Inflammatory macrophage treated with lipopolysaccharide for 4 hours (primary cell): ENCODE data around the gene C19orf12.

Experiments used
- DNase-seq: peaks from one replicate; pipeline ENCODE4 v3.0.0-alpha.2; 2020

The C19orf12 gene

DNA sequence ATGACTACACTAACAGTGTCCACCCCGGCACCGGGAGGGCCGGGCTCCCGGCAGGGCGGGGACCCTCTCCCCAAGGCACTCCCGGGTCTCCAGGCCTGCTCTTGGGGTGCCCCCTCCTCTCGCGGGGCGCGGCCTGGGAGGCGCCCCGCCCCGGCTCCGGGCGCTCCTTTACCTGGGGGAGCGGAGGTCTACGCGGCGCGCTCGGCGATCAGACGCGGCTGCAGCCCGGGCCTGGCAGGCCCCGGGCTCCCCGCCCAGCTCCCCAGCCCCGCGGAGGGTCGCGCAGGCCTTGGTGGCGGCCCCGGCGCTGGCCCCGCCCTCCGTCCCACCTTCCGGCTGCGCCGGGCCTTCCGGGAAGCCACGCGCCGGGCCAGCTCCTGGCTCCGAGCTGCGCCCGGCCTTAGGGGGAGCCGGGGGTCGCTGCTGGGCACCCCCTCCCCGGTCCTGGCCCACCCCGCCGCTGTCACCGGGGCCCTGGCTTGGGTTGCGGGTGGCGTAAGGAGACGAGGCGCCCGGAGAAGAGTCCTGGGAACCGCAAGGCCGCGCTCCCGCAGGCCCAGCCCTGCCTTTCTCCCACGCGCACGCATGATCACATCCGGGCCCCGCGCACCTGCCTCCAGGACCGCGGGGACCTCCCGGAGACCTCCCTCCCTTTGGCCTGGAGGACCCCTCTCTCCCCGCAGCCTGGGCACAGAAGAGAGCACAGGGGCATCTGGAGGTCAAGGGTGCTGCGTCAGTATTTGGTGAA lies at the start of gene C19orf12:
TSS of gene C19orf12 (minus strand) at position 309 of the 748 bp plus-strand sequence. CDS start 6,848 bp downstream, outside the sequence.
- peak; percentile 52 for DNase-seq

DNA sequence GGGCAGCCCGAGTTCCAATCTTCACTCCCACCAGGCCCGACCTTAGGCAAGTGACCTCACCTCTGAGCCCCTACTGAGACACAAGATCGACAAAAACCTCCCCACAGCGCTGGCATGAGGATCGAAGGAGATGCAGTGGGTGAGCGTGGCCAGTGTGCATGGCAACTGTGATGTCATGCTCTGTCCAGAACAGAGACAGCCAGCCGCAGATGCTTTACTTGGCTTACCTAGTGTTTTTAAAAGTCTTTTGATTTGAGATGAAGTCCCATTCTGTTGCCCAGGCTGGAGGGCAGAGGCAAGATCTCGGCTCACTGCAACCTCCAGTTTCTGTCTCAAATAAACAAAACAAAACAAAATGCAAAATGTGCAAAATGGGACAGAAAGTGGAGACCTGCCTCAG lies 49.3 kb upstream of the C19orf12 start:
- DNase-seq: no peak

GRCh38 chr19:29763196-29763595 lies 48.1 kb upstream of the C19orf12 start:
- no peak for DNase-seq

- no peak for DNase-seq
Observed at GRCh38 chr19:29761575-29762232, 46.6 kb upstream of the C19orf12 start.

- no peak for DNase-seq
Observed at GRCh38 chr19:29760752-29761502, 45.9 kb upstream of the C19orf12 start.

- DNase-seq: no peak
Observed at GRCh38 chr19:29759359-29759758, 44.3 kb upstream of the C19orf12 start.

- DNase-seq: no peak
Observed at GRCh38 chr19:29758863-29759262, 43.8 kb upstream of the C19orf12 start.

GRCh38 chr19:29757551-29757950 lies 42.5 kb upstream of the C19orf12 start:
- DNase-seq: no peak

GRCh38 chr19:29753934-29754305 lies 38.9 kb upstream of the C19orf12 start:
- DNase-seq: no peak

DNA sequence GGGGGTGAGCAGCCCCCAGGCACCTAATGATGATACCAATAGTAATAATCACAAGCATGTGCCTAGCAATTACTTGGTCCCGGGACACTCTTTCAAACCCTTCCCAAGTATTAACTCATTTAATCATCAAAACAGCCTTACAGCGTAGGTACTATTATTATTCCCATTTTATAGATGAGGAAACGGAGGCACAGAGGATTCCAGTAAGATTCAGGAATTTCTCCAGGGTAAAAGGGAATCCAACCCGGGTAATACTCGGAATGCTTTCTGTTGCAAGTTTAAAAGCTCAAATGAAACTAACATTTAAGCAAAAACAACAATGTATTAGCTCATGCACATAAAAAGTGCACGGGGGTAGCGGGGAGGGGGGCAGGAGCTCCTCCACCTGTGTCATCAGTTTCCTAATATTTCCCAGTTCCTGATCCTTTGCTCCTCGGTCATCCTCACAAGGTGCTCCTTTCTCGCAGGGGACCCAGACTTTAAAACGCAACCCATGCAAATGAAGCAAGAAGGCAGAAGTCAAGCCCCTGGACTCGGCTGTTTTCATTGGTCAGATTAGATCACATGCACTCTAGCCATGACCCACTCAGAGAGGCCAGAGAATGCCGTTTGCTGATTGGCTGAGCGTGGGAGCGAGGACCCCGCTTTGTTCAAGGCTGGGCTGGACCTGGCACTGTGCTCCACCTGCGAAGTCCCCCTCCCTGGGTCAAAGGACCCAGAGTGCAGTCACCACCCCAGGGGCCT lies 38.3 kb upstream of the C19orf12 start:
- DNase-seq: no peak

GRCh38 chr19:29752450-29753025 lies 37.5 kb upstream of the C19orf12 start:
- no peak for DNase-seq

DNA sequence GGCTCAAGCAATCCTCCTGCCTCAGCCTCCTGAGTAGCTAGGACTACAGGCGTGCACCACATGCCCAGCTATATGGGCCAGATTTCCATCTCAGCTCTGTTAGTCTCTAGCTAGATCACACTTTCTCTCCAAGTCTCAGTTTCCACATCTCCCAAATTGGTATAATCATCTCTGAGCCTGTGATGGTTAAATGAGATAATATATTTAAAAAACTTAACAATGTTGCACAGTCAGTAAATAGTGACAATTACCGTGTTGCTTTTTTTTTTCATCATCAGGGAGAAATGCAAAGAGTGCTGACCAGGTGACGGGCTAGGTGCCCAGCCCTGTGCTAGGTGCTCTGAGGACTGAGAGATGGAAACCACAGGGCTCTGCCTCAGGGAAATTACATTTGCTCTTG lies 36.9 kb upstream of the C19orf12 start:
- DNase-seq: no peak

DNA sequence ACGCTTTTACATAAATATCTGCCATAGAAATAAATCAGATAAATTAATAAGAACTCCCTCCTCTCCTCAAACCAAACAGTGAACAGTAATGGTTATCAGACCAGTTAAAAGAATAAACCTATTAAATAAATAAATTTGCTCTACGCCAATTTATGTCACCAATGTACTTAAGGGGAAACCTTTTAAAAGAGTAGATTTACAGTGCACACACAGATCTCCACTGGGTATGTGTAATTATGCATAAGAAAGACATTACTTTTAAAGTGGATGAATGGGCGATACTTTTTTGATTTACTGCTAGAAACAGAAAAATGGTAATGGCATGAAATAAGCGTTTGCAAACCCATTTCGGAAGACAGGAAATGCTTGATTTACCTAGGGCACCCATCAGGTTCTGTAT lies 34.9 kb upstream of the C19orf12 start:
- no peak for DNase-seq

DNA sequence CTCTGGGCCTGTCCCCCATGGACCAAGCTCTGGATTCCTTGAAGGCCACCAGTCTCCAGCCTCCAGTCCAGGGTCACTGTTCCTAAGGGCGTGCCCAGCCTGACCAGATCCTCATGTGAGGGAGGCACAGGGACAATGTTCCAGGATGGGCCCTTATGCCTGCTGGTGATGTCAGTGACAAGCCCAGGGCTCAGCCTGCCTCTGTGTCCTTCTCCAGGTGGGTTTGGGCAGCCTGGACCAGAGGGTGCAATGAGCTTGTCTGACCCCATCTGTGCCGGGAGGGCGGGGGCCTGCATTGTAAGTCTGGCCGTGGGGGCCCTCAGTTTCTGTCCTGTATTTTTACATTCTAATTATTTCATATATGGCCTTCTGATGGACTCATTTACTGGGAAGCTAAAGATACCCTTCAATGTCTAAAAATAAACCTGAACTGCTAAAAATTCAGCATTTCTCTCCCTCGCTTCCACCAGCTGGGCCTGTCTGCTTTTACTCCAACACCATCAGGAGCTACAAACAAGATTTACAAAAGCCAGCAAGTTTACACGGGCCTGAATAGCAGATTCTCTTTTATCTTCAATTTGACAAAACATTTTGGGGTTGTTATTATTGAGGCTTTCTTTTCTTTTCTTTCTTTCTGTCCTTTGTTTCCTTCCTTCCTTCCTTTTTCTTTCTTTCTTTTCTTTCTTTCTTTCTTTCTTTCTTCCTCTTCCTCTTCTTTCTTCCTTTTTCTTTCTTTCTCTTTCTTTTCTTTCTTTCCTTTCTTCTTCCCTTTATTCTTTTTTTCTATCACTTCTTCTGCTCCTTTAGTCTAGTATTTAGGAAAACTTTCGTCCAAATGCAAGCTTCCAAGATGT lies 34.2 kb upstream of the C19orf12 start:
- no peak for DNase-seq

- no peak for DNase-seq
Observed at GRCh38 chr19:29745253-29745652, 30.2 kb upstream of the C19orf12 start.

GRCh38 chr19:29743681-29744080 lies 28.6 kb upstream of the C19orf12 start:
- DNase-seq: no peak

DNA sequence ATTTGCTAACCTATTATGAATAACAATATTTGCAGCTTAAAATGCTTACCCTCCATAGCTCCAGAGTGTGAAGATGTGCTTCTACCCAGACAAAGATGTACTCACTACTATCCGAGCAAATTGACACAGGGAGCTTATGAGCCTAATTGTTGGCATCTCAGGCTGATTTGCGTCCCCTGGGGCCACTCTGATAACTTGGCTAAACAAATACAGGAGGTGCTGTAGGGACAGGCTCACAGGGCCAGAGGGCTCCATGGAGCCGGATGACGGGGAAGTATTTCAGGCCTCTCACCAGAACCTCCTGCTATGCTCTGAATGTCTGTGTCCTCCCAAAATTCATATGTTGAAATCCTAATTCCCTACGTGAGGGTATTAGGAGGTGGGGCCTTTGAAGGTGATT lies 26.7 kb upstream of the C19orf12 start:
- no peak for DNase-seq

DNA sequence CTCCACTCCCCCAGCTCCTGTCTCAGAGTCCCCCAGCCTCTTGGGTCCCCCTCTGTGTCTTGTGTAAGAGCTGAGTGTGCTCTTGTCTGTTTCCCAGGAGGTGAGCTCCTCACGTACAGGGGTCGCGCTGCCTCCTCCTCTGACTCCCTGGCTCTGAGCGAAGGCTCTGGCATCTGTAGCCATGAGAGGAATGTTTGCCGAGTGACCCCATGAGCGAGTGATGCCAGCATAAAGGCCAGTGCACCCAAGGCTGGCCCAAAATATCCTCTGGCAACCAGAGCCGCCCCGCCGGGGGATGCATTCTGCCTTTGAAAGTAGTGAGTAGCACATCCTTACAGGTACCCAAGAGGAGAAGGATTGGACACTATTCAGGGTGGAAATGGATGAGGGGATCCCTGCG lies 26.2 kb upstream of the C19orf12 start:
- no peak for DNase-seq

DNA sequence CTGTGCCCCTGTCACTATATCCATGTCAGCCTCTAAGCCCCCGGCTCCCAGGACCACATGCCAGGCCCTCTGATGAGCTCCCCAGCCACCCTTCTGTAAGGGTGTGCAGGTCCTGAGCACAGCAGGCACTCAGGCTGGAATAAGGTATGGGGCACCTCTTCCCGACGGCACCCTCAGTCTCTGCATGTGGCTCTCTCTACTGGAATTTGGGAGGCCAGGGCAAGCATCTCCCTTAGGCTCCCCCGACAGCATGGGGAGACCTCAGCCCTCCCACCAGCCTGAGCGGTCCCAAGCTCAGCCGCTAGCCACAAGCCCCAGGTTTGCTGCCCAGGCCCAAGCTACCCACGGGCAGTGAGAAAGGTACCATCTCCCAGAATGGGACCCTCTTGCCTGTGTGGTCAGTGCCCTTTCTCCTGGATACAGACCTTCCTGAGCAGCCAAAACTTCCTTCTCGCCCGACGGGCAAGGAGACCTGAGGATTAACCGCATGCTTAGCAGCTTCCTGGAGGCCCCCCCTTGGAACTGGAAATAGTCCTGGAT lies 22.5 kb upstream of the C19orf12 start:
- no peak for DNase-seq

DNA sequence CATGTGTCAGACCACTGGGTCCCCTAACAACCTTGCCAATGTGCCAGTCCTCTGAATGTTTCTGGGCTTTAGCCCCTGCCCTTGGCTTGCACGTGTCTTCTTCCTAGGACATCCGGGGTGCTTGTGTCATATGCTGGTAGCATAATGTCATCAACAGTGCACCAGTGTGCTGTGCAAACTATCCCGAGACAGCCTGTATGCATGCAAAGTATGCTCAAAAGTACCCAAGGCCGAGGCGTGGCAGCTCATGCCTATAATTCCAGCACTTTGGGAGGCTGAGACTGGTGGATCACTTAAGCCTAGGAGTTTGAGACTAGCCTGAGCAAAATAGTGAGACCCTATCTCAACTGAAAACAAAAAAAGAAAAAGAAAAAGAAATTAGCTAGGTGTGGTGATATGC lies 20.8 kb upstream of the C19orf12 start:
- DNase-seq: no peak

DNA sequence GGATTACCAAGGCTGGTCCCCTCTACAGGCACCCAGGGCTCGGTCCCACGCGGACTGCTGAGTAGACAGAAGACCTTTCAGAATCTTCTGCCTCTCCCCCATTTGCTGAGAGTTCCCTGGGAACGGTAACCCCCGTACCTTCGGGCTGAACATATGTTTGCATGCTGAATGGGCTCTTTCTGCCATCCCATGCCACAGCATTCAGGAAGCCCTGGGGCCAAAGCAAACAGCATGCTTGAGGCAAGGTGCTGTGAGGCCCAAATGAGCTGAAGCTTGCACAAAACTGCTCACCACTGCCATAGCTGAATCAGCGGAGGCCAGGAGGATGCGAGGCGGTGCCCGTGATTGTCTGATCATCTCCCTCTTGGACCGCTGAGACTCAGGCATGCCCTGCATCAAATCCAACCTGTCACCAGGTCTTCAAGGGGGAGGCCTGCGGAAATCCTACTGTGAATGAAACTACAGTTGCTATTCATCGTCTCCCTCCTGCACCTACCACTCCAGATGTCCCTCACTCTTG lies 16.3 kb upstream of the C19orf12 start:
- DNase-seq: no peak
